BLaER1 (cell line): Measurements from ENCODE around the gene ATP2A2.

Source experiments
- H3K27ac ChIP-seq: shearing (Covaris generic); formaldehyde crosslinking; 2 replicates; pipeline ENCODE4 v1.8.1; 2022
- H3K27me3 ChIP-seq: shearing (Covaris generic); formaldehyde crosslinking; 2 replicates; pipeline ENCODE4 v1.8.1; 2022
- H3K36me3 ChIP-seq: shearing (Covaris generic); formaldehyde crosslinking; 2 replicates; pipeline ENCODE4 v1.8.1; 2022
- H3K4me1 ChIP-seq: shearing (Covaris generic); formaldehyde crosslinking; 2 replicates; pipeline ENCODE4 v1.8.1; 2022
- H3K4me2 ChIP-seq: shearing (Covaris generic); formaldehyde crosslinking; 2 replicates; pipeline ENCODE4 v1.8.1; 2022
- H3K4me3 ChIP-seq: shearing (Covaris generic); formaldehyde crosslinking; 2 replicates; pipeline ENCODE4 v1.8.1; 2022
- H3K9ac ChIP-seq: shearing (Covaris generic); formaldehyde crosslinking; 2 replicates; pipeline ENCODE4 v1.8.1; 2022
- H3K9me3 ChIP-seq: shearing (Covaris generic); formaldehyde crosslinking; 2 replicates; pipeline ENCODE4 v1.8.1; 2022
- H4K20me1 ChIP-seq: shearing (Covaris generic); formaldehyde crosslinking; 2 replicates; pipeline ENCODE4 v1.8.1; 2022
- Cebpa-rat ChIP-seq: shearing (Covaris generic); IDR thresholded peaks from 2 replicates; pipeline ENCODE4 v1.8.1; 2022

The ATP2A2 gene

DNA sequence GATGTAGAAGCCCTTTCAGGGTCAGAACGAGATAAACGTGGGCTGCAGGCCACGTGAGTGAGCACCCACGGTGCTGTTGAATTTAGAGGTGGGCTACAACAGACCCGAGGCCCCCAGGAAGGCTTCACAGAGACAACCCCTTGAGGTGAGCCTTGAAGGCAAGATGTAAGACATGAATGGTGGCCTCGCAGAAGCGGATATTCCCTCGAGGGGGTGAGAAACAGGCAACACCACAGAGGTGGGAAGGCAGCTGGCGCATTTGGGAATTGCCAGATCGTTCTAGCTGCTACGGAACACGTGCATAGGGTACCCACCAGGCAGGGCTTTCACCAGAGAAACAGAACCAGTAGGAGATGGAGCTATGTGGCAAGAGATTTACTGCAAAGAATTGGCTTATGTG, 22.6 kb upstream of the ATP2A2 start:
- Histone ChIP-seq H3K4me1 (peaks cover 8% of the 10 kb centered on the region), H3K27ac (no peak overlapping the region)
- TF ChIP-seq Cebpa-rat: no peak

DNA sequence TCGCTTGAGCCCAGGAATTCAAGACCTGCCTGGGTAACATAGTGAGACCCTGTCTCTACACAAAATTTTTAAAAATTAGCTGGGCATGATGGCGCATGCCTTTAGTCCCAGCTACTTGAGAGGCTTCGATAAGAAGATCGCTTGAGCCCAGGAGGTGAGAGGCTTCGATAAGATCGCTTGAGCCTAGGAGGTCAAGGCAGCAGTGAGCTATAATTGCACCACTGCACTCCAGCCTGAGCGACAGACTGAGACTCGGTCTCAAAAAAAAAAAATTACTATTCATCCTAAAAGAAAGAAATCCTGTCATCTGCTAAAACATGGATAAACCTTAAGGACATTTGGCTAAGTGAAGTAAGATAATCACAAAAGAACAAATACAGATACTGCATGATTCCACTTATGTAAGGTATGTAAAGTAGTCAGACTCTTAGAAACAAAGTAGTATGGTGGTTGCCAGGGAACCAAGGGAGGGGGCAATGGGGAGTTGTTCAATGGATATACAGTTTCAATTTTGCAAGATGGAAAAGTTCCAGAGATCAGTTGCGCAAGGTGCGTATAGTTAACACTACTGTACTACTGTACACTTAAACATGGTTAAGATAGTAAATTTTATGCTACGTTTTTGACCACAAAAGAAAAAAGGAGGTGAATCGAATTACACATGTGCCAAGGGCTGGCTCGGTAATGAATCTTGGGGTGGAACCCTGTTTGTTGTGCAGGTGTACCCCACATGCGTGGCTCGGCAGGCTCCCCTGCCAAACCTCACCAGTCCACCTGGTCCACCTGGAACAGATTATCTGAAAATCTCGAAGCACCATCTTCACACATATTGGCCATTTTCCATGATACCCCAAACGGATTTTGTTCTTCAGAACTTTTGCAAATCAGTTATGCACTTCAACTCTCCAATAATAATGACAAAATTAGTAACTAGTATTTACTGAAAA, 18.3 kb upstream of the ATP2A2 start:
- no peak for TF ChIP-seq Cebpa-rat
- no peaks in the 10 kb centered on the region for H4K20me1 ChIP-seq
- H3K9ac ChIP-seq: no peak overlapping the region
- H3K27me3 ChIP-seq: no peaks in the 10 kb centered on the region
- no peaks in the 10 kb centered on the region for H3K9me3 ChIP-seq
- no peak overlapping the region for H3K4me3 ChIP-seq
- H3K4me2 ChIP-seq: no peak overlapping the region
- no peaks in the 10 kb centered on the region for H3K36me3 ChIP-seq
- H3K4me1 ChIP-seq: no peaks in the 10 kb centered on the region
- no peak overlapping the region for H3K27ac ChIP-seq

More for the DNA sequence above, 22.6 kb upstream of the ATP2A2 start:
- Histone ChIP-seq H3K9me3 (no peaks in the 10 kb centered on the region), H3K27me3 (no peaks in the 10 kb centered on the region), H3K9ac (no peak overlapping the region), H3K4me3 (no peak overlapping the region), H3K36me3 (no peaks in the 10 kb centered on the region), H4K20me1 (no peaks in the 10 kb centered on the region), H3K4me2 (no peak overlapping the region)

GRCh38 chr12:110266381-110266960, 14.6 kb upstream of the ATP2A2 start:
- Histone ChIP-seq H3K27ac (no peak overlapping the region), H3K9ac (no peak overlapping the region)

DNA sequence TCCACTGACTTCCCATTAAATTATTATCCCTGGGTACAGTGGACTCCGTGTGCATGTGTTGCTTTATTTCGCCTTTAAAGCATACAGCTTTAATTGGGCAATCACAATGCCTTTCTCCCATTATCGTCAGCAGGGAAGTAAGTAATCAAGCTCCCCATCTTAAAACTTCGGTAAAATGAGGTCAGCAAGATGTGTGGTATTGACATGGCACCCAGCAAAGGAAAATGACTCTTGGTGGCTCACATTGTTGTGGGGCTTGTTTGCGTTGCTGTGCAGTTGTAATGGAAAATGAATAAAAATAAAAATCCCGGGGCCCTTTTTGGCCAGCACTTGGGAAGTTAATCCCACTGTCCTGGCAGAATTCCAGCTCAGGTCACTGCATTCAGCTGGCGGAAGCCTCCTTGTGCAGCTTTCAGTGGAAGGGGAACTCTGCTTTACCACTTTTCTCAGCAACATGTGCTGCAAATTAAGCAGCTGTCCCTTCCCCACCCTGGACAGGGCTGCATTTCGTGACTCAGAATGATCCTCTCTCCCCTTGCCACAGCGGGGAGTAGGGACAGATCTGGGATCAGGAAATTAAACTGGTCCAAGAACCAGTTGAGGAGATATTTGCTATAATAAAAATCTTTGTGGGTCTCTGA, 13.9 kb upstream of the ATP2A2 start:
- H3K36me3 ChIP-seq: no peaks in the 10 kb centered on the region
- no peak overlapping the region for H3K27ac ChIP-seq
- no peak overlapping the region for H3K4me3 ChIP-seq
- no peak overlapping the region for H3K9ac ChIP-seq
- H3K4me2 ChIP-seq: no peak overlapping the region
- no peaks in the 10 kb centered on the region for H4K20me1 ChIP-seq
- TF ChIP-seq Cebpa-rat: no peak
- no peaks in the 10 kb centered on the region for H3K27me3 ChIP-seq
- H3K4me1 ChIP-seq: no peaks in the 10 kb centered on the region
- no peaks in the 10 kb centered on the region for H3K9me3 ChIP-seq

More at GRCh38 chr12:110266381-110266960, 14.6 kb upstream of the ATP2A2 start:
- Histone ChIP-seq H3K4me2 (no peak overlapping the region), H3K27me3 (no peaks in the 10 kb centered on the region), H3K9me3 (no peaks in the 10 kb centered on the region), H4K20me1 (no peaks in the 10 kb centered on the region), H3K4me1 (no peaks in the 10 kb centered on the region), H3K4me3 (no peak overlapping the region), H3K36me3 (no peaks in the 10 kb centered on the region)
- TF ChIP-seq Cebpa-rat: no peak

DNA sequence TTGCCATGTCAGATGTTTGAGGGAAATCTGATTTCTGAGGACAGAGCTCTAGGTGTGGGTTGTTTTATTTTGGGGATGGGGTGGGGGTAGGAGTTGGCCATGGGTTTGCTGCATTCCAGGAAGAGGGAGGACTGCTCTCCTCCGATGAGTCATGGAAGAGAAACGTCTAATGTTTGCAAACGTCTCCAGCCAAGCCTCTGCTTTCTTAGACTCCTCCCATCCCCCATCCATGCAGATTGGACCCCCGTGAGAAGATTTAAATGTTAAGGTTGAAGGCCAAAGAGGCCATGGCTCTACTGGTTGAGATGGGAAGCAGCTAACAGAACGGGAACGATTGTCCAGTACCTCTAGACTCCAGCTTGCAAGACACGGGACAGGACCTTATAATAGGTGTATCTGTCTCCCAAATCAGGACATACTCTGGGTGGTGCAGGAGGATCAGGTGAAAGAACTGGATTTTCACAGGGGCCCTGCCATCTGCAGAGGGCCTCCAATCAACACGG, 11.4 kb upstream of the ATP2A2 start:
- H3K36me3 ChIP-seq: no peaks in the 10 kb centered on the region
- no peak overlapping the region for H3K9ac ChIP-seq
- TF ChIP-seq Cebpa-rat: no peak
- H3K4me3 ChIP-seq: no peak overlapping the region
- H3K9me3 ChIP-seq: no peaks in the 10 kb centered on the region
- no peak overlapping the region for H3K27ac ChIP-seq
- H3K4me2 ChIP-seq: no peak overlapping the region
- H4K20me1 ChIP-seq: no peaks in the 10 kb centered on the region
- H3K4me1 ChIP-seq: no peaks in the 10 kb centered on the region
- no peaks in the 10 kb centered on the region for H3K27me3 ChIP-seq

DNA sequence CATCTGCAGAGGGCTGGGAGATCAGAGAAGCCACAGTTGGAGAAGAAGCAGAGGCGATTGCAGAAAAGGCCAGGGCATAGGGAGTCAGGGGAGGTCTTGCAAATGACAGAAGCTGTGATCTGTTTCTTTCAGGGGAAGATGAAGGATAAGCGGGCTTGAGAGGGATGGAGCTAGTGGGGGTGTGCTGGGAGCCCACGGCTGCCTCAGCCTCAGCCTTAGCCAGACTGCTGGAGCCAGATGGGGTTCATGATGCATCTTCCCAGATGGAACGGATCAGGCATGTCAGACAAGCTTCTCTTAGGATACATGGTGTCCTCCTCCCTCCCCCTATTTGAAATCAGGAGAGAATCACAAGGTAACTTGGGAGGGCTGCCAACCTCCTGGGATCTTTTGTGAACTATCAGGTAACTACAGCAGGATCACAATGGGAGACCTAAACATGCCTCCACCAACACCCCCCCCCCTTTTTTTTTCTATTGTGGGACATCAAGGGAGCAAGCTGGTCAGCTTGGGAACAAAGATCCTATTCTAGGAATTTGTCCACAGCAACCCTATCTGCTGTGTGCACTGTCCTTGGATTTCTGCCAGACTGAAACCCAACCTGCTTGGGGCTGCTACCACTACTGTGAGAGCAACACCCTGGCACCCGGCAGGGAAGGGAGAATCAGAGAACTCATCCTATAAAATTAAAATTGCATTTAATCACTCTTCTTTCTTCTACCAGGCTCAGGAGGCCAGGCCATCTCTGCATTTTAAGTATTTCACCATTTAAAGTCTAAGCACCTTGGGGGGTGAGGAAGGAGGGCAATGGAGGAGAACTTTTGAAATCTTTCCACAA, 10.7 kb upstream of the ATP2A2 start:
- TF ChIP-seq Cebpa-rat: no peak
- no peaks in the 10 kb centered on the region for H3K9me3 ChIP-seq
- H3K4me2 ChIP-seq: no peak overlapping the region
- H3K4me3 ChIP-seq: no peak overlapping the region
- no peaks in the 10 kb centered on the region for H3K36me3 ChIP-seq
- no peak overlapping the region for H3K9ac ChIP-seq
- no peaks in the 10 kb centered on the region for H3K4me1 ChIP-seq
- H4K20me1 ChIP-seq: no peaks in the 10 kb centered on the region
- H3K27me3 ChIP-seq: no peaks in the 10 kb centered on the region
- no peak overlapping the region for H3K27ac ChIP-seq

DNA sequence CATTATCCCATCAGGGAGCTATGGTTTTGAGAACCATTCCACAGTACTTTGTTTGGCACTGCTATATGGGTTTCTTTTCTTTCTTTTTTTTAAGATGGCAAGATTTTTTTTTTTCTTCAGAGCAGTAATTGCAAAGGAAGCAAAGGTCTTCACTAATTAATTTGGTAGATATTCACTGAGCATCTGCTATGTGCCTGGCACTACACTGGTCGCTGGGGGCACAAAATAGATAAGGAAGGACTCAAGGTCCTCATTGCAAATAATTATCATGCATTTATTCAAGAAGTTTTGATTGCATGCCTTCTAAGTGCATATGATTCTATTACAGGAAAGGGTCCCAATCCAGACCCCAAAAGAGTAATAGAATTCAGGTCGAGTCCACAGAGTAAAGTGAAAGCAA, 10.0 kb upstream of the ATP2A2 start:
- no peak overlapping the region for H3K4me2 ChIP-seq
- no peaks in the 10 kb centered on the region for H3K4me1 ChIP-seq
- no peak overlapping the region for H3K27ac ChIP-seq
- no peaks in the 10 kb centered on the region for H4K20me1 ChIP-seq
- H3K4me3 ChIP-seq: no peak overlapping the region
- TF ChIP-seq Cebpa-rat: no peak
- H3K36me3 ChIP-seq: no peaks in the 10 kb centered on the region
- H3K27me3 ChIP-seq: no peaks in the 10 kb centered on the region
- no peak overlapping the region for H3K9ac ChIP-seq
- H3K9me3 ChIP-seq: no peaks in the 10 kb centered on the region

- Histone ChIP-seq H3K4me1 (peaks cover 17% of the 10 kb centered on the region), H3K9me3 (no peaks in the 10 kb centered on the region), H3K27ac (no peak overlapping the region), H4K20me1 (peaks cover 11% of the 10 kb centered on the region), H3K4me3 (no peak overlapping the region), H3K36me3 (no peaks in the 10 kb centered on the region), H3K9ac (no peak overlapping the region), H3K4me2 (no peak overlapping the region), H3K27me3 (no peaks in the 10 kb centered on the region)
- TF ChIP-seq Cebpa-rat: no peak
Measured at GRCh38 chr12:110277530-110278254, 3.4 kb upstream of the ATP2A2 start.

DNA sequence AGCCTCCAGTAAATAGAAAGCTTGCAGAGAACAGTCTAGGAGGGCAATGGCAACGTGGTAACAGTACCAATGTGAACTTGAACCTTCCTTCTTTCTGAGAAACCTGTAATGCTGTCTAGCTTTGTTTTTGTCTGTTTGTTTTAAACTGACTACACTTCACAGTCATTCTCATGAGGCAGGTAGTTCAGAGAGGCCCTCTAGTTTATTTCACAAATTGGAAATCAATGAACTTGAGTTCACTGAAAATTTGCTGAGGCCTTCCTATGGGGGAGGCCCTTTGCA, 2.9 kb upstream of the ATP2A2 start:
- Histone ChIP-seq H3K27me3 (no peaks in the 10 kb centered on the region), H3K4me3 (no peak overlapping the region), H3K4me1 (peaks cover 22% of the 10 kb centered on the region), H3K9me3 (no peaks in the 10 kb centered on the region), H4K20me1 (peaks cover 16% of the 10 kb centered on the region), H3K9ac (no peak overlapping the region), H3K36me3 (no peaks in the 10 kb centered on the region; the same call in 1 of the 2 replicates), H3K4me2 (no peak overlapping the region), H3K27ac (no peak overlapping the region)
- TF ChIP-seq Cebpa-rat: no peak
